Stimulated activated CD8-positive, alpha-beta memory T cell treated with anti-CD3 and anti-CD28 coated beads, Interleukin-15, amount 100 ng/mL, for 1 hour (primary cell): Measurements from ENCODE around the gene NPY1R.

Experiments
- DNase-seq: peaks from one replicate; pipeline ENCODE4 v3.0.0-alpha.2; 2020; ENCODE audit warnings: low read depth

The NPY1R gene

GRCh38 chr4:163279713-163280112 lies 52.7 kb downstream of the NPY1R start:
- DNase-seq: no peak

GRCh38 chr4:163274861-163275260 lies 57.5 kb downstream of the NPY1R start:
- DNase-seq: no peak
